Spleen (tissue), 11 donors: ENCODE data around the gene CCNL1. TPM values are rescaled to one million over a fixed set of nuclear protein-coding genes. Genes with fewer than 3 reads are reported as not detected.

Experiments
- DNase-seq: peaks from one replicate; pipeline ENCODE4 v3.0.0-alpha.2; 2020
- H3K27ac ChIP-seq, 8 donors: fragments of 200-600 bp; sonication (generic) in 7 of 8; 1 replicate in 4 of 8; 2 replicates in 4 of 8; pipeline versions ENCODE4 v1.5.0 to v1.8.0; 2016 to 2021; ENCODE audit warnings: inconsistent platforms in 4 of 8, mild to moderate bottlenecking in 4 of 8, moderate library complexity in 1 of 8
- H3K27me3 ChIP-seq, 7 donors: fragments of 200-600 bp; sonication (generic) in 6 of 7; replicated peaks in 1 of 7; 1 replicate in 4 of 7; 2 replicates in 3 of 7; pipeline versions ENCODE4 v1.5.0 to v1.8.0; 2016 to 2021; ENCODE audit warnings: inconsistent platforms in 3 of 7, mild to moderate bottlenecking in 1 of 7
- H3K36me3 ChIP-seq, 6 donors: fragments of 200-600 bp; sonication (generic) in 5 of 6; 1 replicate in 4 of 6; 2 replicates in 2 of 6; pipeline versions ENCODE4 v1.5.0 to v1.8.0; 2016 to 2021; ENCODE audit warnings: inconsistent platforms in 2 of 6
- H3K4me1 ChIP-seq, 6 donors: fragments of 200-600 bp; sonication (generic) in 5 of 6; 1 replicate in 3 of 6; 2 replicates in 3 of 6; pipeline versions ENCODE4 v1.5.0 to v1.8.0; 2016 to 2021; ENCODE audit warnings: inconsistent platforms in 3 of 6
- H3K4me3 ChIP-seq, 8 donors: fragments of 200-600 bp; sonication (generic) in 7 of 8; 1 replicate in 4 of 8; 2 replicates in 4 of 8; pipeline versions ENCODE4 v1.5.0 to v1.8.0; 2016 to 2021; ENCODE audit warnings: inconsistent platforms in 4 of 8, mild to moderate bottlenecking in 4 of 8, moderate library complexity in 2 of 8
- H3K9me3 ChIP-seq, 8 donors: fragments of 200-600 bp; sonication (generic) in 7 of 8; 1 replicate in 4 of 8; 2 replicates in 4 of 8; pipeline versions ENCODE4 v1.5.0 to v1.8.0; 2016 to 2021; ENCODE audit warnings: inconsistent platforms in 4 of 8
- POLR2A ChIP-seq, 3 donors: fragments of 450-650 bp; IDR thresholded peaks; one replicate each; pipeline ENCODE4 v1.5.1; 2017; ENCODE audit warnings: antibody characterized with exemption in 3 of 3, mild to moderate bottlenecking in 1 of 3
- POLR2AphosphoS5 ChIP-seq, 3 donors: sonication (generic); formaldehyde crosslinking; IDR thresholded peaks; one replicate each; pipeline ENCODE4 v1.5.1; 2017; ENCODE audit warnings: antibody characterized with exemption in 3 of 3
- WGBS, 5 donors: extraction: QIAGEN DNeasy Blood & Tissue Kit in 3 of 5; methylation state at CpG; one replicate each; pipeline versions ENCODE4 v1.1.5 to v1.1.7; 2013 to 2018; 5-methylcytosine and 5-hydroxymethylcytosine counted together
- intact Hi-C: fragments of 100-400 bp; cut with DNase I; formaldehyde crosslinking; loops from one replicate; pipeline ENCODE4 v1.15.0; 2023; ENCODE audit warnings: low total_unique reads
- polyA plus RNA-seq, 3 donors: library from polyadenylated mRNA; stranded (reverse); fragments of 200-250 nt; gene quantifications; one replicate each; pipeline ENCODE4 v1.2.1, GENCODE V29; 2013
- total RNA-seq, 7 donors: library from RNA; depleted of rRNA in 3 of 7; stranded (reverse); fragments of >200 nt in 3 of 7; fragmentation: NEBNext Ultra II Directional in 4 of 7; extraction: Animal tissue kit (Norgen Biotek cat#: 25700) in 4 of 7; gene quantifications; one replicate each; pipeline versions ENCODE4 v1.1.0 to v1.2.1, GENCODE V29; 2016 to 2021
- TF ChIP-seq, protein P1 (sequence below), 11 experiments: fragments of 200-600 bp in 7 of 11; fragments of 450-650 bp in 4 of 11; sonication (generic) in 4 of 11; IDR thresholded peaks in 8 of 11; conservative IDR thresholded peaks in 3 of 11; 1 replicate in 7 of 11; 2 replicates in 4 of 11; pipeline versions ENCODE4 v1.4.0 to v1.8.0; 2016 to 2021; ENCODE audit warnings: antibody characterized with exemption in 11 of 11, inconsistent platforms in 4 of 11, mild to moderate bottlenecking in 1 of 11
- donor health status: healthy with polysubstance abuse.
- donor health status: DM: no; HTN: no; CAD: no; lungs with moderate emphysema.
- donor health status: DM: no; HTN: no; CAD: no.
- donor health status: Bipolar disorder and iron deficiency.
- donor health status: healthy.
- donor health status: DM: no; HTN: no; CAD: no.
- donor health status: DM: yes; HTN: yes; CAD: no.

Gene CCNL1
- total and polyA plus RNA-seq, 10 donors: 76.9 to 405 (median 234) TPM

DNA sequence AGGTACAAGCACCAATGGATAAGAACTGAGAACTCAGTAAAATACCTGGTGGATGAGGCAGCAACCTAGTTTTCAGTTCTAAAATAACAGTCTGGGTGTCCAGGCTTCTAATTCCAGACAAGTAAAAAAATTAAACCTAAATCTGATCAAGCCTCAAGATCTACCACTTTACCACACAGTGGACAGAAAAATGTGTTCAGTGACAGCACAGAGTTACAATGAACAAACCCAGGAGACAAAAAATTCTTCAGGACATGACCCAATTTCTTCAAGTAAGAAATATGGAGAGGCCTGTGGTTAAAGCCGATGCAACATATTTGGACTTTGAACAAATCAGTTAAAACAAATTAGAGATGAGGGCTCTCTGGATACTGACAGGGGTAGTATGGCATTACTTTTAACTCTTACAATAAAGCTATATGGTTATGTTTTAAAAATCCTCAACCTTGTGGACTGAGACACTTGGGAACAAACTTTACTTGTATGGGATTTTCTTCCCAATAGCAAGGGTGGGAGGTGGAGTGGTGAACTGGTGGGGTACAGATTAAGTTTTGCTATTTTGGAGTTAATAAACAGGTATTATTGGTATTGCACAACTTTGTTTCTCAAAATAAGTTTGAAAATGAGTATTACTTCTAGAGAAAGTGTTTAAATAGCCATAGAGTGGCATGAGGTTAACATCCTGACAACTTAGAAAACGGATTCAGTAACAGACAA lies 14.2 kb downstream of the CCNL1 start:
- Histone ChIP-seq H3K27ac (peak overlapping the region in 1 of 8 donors; percentile 17), H3K4me3 (no peak overlapping the region), H3K36me3 (peaks cover 7 to 100% (median 87%) of the 10 kb centered on the region in 6 donors), H3K27me3 (no peaks in the 10 kb centered on the region), H3K9me3 (no peaks in the 10 kb centered on the region), H3K4me1 (peaks cover 0 to 28% (median 4%) of the 10 kb centered on the region in 6 donors)
- intact Hi-C loops: no loop called here
- 75 to 91% (median 86%) methylated on average over 2 of the region's 2 CpGs for WGBS, 5 donors
- DNase-seq: no peak
- TF ChIP-seq POLR2A (IDR thresholded peaks at IDR 0.05): no peak
- no peak for TF ChIP-seq POLR2AphosphoS5 (IDR thresholded peaks at IDR 0.05)
- TF ChIP-seq, protein P1, sequence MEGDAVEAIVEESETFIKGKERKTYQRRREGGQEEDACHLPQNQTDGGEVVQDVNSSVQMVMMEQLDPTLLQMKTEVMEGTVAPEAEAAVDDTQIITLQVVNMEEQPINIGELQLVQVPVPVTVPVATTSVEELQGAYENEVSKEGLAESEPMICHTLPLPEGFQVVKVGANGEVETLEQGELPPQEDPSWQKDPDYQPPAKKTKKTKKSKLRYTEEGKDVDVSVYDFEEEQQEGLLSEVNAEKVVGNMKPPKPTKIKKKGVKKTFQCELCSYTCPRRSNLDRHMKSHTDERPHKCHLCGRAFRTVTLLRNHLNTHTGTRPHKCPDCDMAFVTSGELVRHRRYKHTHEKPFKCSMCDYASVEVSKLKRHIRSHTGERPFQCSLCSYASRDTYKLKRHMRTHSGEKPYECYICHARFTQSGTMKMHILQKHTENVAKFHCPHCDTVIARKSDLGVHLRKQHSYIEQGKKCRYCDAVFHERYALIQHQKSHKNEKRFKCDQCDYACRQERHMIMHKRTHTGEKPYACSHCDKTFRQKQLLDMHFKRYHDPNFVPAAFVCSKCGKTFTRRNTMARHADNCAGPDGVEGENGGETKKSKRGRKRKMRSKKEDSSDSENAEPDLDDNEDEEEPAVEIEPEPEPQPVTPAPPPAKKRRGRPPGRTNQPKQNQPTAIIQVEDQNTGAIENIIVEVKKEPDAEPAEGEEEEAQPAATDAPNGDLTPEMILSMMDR (IDR thresholded peaks at IDR 0.05 in 8 of 11, conservative IDR thresholded peaks at IDR 0.05 in 3 of 11): no peak

DNA sequence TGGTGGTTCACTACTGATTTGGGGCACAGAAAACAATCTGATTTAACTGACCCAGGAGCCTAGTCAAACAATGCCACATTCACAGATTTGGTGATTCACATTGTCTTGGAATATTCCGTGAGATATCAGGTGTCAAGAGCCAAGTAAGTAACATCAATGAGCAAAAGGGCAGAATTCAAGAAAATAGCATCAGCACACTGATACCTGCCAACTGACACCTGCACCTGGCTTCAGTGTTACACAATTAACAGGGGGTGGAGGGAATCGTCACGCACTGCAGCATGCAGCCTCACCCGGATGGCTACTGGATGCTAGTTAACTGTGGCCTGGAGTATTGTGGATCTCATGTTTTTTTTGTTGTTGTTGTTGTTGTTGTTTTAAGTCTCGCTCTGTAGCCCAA lies 17.6 kb downstream of the CCNL1 start:
- peaks cover under 1 to 94% (median 59%) of the 10 kb centered on the region in 6 donors for H3K36me3 ChIP-seq
- H3K27ac ChIP-seq: no peak overlapping the region
- H3K4me1 ChIP-seq: peaks cover under 1 to 7% (median 7%) of the 10 kb centered on the region in 6 donors
- H3K9me3 ChIP-seq: no peaks in the 10 kb centered on the region
- intact Hi-C loops: no loop called here
- DNase-seq: no peak
- no peaks in the 10 kb centered on the region for H3K27me3 ChIP-seq
- TF ChIP-seq POLR2A (IDR thresholded peaks at IDR 0.05): no peak
- TF ChIP-seq POLR2AphosphoS5 (IDR thresholded peaks at IDR 0.05): peak in 1 of 3 donors; percentile 18
- TF ChIP-seq, protein P1 (IDR thresholded peaks at IDR 0.05 in 8 of 11, conservative IDR thresholded peaks at IDR 0.05 in 3 of 11): no peak
- 87 to 96% (median 93%) methylated on average over 5 of the region's 5 CpGs for WGBS, 5 donors
- no peak overlapping the region for H3K4me3 ChIP-seq

GRCh38 chr3:157139938-157140534 lies 19.9 kb downstream of the CCNL1 start:
- intact Hi-C loops: loop anchor here (10.0 kb wide), 2 partner anchors 465 to 585 kb away; partner anchors contain the start of genes SSR3 and TIPARP
- no peak overlapping the region for H3K27ac ChIP-seq
- WGBS, 5 donors: 80 to 91% (median 88%) methylated on average over 8 of the region's 8 CpGs
- DNase-seq: no peak
- H3K27me3 ChIP-seq: no peaks in the 10 kb centered on the region
- H3K9me3 ChIP-seq: no peaks in the 10 kb centered on the region
- TF ChIP-seq POLR2A (IDR thresholded peaks at IDR 0.05) (no peak), POLR2AphosphoS5 (IDR thresholded peaks at IDR 0.05) (no peak)
- TF ChIP-seq, protein P1 (IDR thresholded peaks at IDR 0.05 in 8 of 11, conservative IDR thresholded peaks at IDR 0.05 in 3 of 11): no peak
- H3K4me3 ChIP-seq: no peak overlapping the region
- peaks cover 0 to 72% (median 37%) of the 10 kb centered on the region in 6 donors for H3K36me3 ChIP-seq
- peaks cover 8 to 30% (median 20%) of the 10 kb centered on the region in 6 donors for H3K4me1 ChIP-seq
